Ishikawa (cell line): ENCODE measurements around the gene GCGR.

Source experiments
- CEBPB ChIP-seq: IDR thresholded peaks from 2 replicates; pipeline ENCODE4 v1.6.1; 2012
- CREB1 ChIP-seq: IDR thresholded peaks from 2 replicates; pipeline ENCODE4 v1.6.1; 2012; ENCODE audit warnings: low read depth
- EGR1 ChIP-seq: IDR thresholded peaks from 2 replicates; pipeline ENCODE4 v1.6.1; 2012
- EP300 ChIP-seq: IDR thresholded peaks from 2 replicates; pipeline ENCODE4 v1.6.1; 2012; ENCODE audit warnings: borderline replicate concordance
- RAD21 ChIP-seq: IDR thresholded peaks from 2 replicates; pipeline ENCODE4 v1.6.1; 2012; ENCODE audit warnings: low read depth
- TAF1 ChIP-seq: IDR thresholded peaks from 2 replicates; pipeline ENCODE4 v1.6.1; 2012; ENCODE audit warnings: low read depth, mild to moderate bottlenecking
- TF ChIP-seq, protein P1 (sequence below): IDR thresholded peaks from 2 replicates; pipeline ENCODE4 v1.6.1; 2012; ENCODE audit warnings: low read depth, mild to moderate bottlenecking
- TF ChIP-seq, protein P2 (sequence below): IDR thresholded peaks from 2 replicates; pipeline ENCODE4 v1.6.1; 2012

DNA sequence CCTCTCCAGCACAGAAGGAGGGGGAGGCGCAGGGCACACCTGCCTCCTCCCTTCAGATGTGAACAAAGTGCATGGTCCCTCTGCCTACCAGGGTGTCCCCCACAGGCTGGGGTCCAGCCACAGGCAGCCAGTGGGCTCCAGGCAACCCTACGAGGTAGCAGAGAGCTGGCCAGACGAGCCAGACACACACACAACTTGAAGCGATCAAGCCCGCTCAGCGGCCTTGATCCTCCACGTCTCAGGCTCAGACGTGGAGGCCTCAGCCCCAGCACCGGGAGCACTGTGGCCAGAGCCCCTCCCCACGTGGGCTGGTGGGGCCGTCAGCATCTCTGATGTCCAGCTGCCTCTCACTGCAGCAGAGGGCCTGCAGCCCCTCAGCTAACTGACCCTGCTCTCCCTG lies 20.6 kb downstream of the GCGR start:
- TF ChIP-seq EP300 (no peak), CEBPB (no peak), RAD21 (no peak), EGR1 (no peak), CREB1 (no peak), TAF1 (no peak; the same call in 1 of the 2 replicates)
- TF ChIP-seq, protein P1, sequence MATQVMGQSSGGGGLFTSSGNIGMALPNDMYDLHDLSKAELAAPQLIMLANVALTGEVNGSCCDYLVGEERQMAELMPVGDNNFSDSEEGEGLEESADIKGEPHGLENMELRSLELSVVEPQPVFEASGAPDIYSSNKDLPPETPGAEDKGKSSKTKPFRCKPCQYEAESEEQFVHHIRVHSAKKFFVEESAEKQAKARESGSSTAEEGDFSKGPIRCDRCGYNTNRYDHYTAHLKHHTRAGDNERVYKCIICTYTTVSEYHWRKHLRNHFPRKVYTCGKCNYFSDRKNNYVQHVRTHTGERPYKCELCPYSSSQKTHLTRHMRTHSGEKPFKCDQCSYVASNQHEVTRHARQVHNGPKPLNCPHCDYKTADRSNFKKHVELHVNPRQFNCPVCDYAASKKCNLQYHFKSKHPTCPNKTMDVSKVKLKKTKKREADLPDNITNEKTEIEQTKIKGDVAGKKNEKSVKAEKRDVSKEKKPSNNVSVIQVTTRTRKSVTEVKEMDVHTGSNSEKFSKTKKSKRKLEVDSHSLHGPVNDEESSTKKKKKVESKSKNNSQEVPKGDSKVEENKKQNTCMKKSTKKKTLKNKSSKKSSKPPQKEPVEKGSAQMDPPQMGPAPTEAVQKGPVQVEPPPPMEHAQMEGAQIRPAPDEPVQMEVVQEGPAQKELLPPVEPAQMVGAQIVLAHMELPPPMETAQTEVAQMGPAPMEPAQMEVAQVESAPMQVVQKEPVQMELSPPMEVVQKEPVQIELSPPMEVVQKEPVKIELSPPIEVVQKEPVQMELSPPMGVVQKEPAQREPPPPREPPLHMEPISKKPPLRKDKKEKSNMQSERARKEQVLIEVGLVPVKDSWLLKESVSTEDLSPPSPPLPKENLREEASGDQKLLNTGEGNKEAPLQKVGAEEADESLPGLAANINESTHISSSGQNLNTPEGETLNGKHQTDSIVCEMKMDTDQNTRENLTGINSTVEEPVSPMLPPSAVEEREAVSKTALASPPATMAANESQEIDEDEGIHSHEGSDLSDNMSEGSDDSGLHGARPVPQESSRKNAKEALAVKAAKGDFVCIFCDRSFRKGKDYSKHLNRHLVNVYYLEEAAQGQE = no peak
- TF ChIP-seq, protein P2, sequence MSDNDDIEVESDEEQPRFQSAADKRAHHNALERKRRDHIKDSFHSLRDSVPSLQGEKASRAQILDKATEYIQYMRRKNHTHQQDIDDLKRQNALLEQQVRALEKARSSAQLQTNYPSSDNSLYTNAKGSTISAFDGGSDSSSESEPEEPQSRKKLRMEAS = no peak
